Type B pancreatic cell (in vitro differentiated cells): Measurements from ENCODE around the gene PAXIP1. TPM values are rescaled to one million over a fixed set of nuclear protein-coding genes. Genes with fewer than 3 reads are reported as not detected.

Experiments used
- DNase-seq: peaks from one replicate; pipeline ENCODE4 v3.0.0; 2021; ENCODE audit warnings: mixed read lengths; ENCODE audit not compliant: unreplicated experiment; ENCODE audit errors: extremely low spot score
- H3K27ac Mint-ChIP-seq: 2 replicates; pipeline ENCODE4 v1.8.0; 2021; ENCODE audit warnings: mild to moderate bottlenecking, mixed read lengths
- H3K27me3 Mint-ChIP-seq: 2 replicates; pipeline ENCODE4 v1.8.0; 2021; ENCODE audit warnings: mixed read lengths
- H3K36me3 Mint-ChIP-seq: 2 replicates; pipeline ENCODE4 v1.8.0; 2021; ENCODE audit warnings: mixed read lengths
- H3K4me1 Mint-ChIP-seq: one replicate; pipeline ENCODE4 v1.8.0; 2021; ENCODE audit warnings: mixed read lengths; ENCODE audit not compliant: unreplicated experiment
- H3K4me3 Mint-ChIP-seq: 2 replicates; pipeline ENCODE4 v1.8.0; 2021; ENCODE audit warnings: mild to moderate bottlenecking, mixed read lengths
- H3K9me3 Mint-ChIP-seq: 2 replicates; pipeline ENCODE4 v1.8.0; 2021; ENCODE audit warnings: mixed read lengths
- total RNA-seq: library from RNA; stranded (reverse); gene quantifications from 2 replicates; pipeline ENCODE4 v1.2.1, GENCODE V29; 2021; ENCODE audit warnings: low replicate concordance
- TF ChIP-seq, protein P1 (sequence below): fragments of 200-600 bp; sonication (generic); conservative IDR thresholded peaks from 2 replicates; pipeline ENCODE4 v1.5.0; 2021; ENCODE audit warnings: antibody characterized with exemption, mild to moderate bottlenecking

Gene PAXIP1
- total RNA-seq, 1 donor from 2014 or later: 21.1 TPM

GRCh38 chr7:154905615-154906014 is 97.3 kb downstream of the PAXIP1 start:
- Mint-ChIP-seq H3K27me3 (peaks cover 10% of the 10 kb centered on the region), H3K4me1 (no peaks in the 10 kb centered on the region), H3K36me3 (no peaks in the 10 kb centered on the region), H3K9me3 (peaks cover 5% of the 10 kb centered on the region), H3K27ac (no peak overlapping the region), H3K4me3 (no peak overlapping the region)
- DNase-seq: no peak
- TF ChIP-seq, protein P1, sequence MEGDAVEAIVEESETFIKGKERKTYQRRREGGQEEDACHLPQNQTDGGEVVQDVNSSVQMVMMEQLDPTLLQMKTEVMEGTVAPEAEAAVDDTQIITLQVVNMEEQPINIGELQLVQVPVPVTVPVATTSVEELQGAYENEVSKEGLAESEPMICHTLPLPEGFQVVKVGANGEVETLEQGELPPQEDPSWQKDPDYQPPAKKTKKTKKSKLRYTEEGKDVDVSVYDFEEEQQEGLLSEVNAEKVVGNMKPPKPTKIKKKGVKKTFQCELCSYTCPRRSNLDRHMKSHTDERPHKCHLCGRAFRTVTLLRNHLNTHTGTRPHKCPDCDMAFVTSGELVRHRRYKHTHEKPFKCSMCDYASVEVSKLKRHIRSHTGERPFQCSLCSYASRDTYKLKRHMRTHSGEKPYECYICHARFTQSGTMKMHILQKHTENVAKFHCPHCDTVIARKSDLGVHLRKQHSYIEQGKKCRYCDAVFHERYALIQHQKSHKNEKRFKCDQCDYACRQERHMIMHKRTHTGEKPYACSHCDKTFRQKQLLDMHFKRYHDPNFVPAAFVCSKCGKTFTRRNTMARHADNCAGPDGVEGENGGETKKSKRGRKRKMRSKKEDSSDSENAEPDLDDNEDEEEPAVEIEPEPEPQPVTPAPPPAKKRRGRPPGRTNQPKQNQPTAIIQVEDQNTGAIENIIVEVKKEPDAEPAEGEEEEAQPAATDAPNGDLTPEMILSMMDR: no peak

- Mint-ChIP-seq H3K9me3 (peaks cover 5% of the 10 kb centered on the region), H3K4me3 (no peak overlapping the region)
These were observed 97.8 kb downstream of the PAXIP1 start for GRCh38 chr7:154905146-154905545.

DNA sequence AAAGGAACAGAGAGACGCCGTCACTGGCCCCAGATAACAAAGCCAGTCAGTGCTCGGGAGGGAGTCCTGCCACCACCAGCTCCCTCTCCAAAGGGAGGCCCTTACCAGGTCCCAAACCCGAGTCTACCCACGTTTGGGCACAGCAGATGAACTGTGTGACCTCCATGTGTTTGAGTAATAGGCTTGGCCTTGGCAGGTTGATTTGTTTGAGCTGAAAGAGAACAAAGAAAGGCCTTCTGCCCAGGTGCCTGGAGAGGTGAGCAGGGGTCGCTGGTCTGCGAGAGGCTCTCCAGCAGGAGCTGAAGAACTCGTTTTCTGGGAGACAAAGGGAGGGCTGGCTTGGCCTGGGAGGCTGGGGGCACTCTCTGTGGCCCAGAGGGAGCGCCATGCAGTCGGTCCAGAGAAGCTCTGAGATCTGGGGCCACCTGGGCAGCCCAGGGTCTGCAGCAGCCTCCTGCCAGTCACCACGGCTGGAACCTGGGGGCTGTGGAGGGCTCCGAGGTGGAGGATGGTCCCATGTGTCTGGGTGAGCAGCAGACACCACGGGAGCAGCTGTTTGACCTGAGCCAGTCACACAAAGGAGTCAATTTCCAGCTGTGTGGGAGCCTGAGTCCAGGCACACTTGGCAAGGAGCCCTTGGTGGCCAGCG is 99.7 kb downstream of the PAXIP1 start:
- H3K4me3 Mint-ChIP-seq: no peak overlapping the region
- peaks cover 3% of the 10 kb centered on the region for H3K27me3 Mint-ChIP-seq
- no peaks in the 10 kb centered on the region for H3K36me3 Mint-ChIP-seq
- TF ChIP-seq, protein P1: no peak
- H3K4me1 Mint-ChIP-seq: no peaks in the 10 kb centered on the region
- no peak overlapping the region for H3K27ac Mint-ChIP-seq
- peaks cover 2% of the 10 kb centered on the region for H3K9me3 Mint-ChIP-seq
- DNase-seq: no peak

More at GRCh38 chr7:154905146-154905545, 97.8 kb downstream of the PAXIP1 start:
- Mint-ChIP-seq H3K27ac (no peak overlapping the region), H3K4me1 (no peaks in the 10 kb centered on the region), H3K36me3 (no peaks in the 10 kb centered on the region), H3K27me3 (peaks cover 10% of the 10 kb centered on the region)
- TF ChIP-seq, protein P1: no peak
- DNase-seq: no peak

DNA sequence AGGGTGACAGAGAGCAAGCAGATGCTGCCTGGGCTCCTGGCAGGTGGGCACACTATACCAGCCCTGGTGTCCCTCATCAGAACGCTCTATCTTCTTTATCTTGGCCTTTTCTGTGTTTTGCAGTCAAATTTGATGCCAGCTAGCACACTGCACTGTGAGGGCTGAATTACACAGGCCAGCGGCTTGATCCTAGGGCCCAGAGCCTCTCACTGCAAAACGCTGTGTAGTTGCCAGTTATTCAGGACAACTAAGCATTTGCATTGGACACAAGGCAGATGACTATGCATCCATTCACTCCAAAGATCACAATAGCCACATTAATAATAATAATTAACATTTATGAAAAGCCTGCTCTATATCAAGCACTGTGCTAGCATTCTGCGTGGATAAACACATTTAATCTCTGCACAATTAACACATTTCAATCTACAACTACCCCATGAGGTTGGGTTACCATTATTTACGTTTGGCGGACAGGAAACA is 100.3 kb downstream of the PAXIP1 start:
- DNase-seq: no peak
- Mint-ChIP-seq H3K27ac (no peak overlapping the region), H3K4me1 (no peaks in the 10 kb centered on the region), H3K9me3 (no peaks in the 10 kb centered on the region), H3K36me3 (no peaks in the 10 kb centered on the region), H3K27me3 (no peaks in the 10 kb centered on the region), H3K4me3 (no peak overlapping the region)
- TF ChIP-seq, protein P1: no peak

- Mint-ChIP-seq H3K9me3 (no peaks in the 10 kb centered on the region), H3K4me1 (no peaks in the 10 kb centered on the region), H3K27me3 (no peaks in the 10 kb centered on the region), H3K4me3 (no peak overlapping the region), H3K36me3 (no peaks in the 10 kb centered on the region), H3K27ac (no peak overlapping the region)
- DNase-seq: no peak
- TF ChIP-seq, protein P1: no peak
These were observed 103.1 kb downstream of the PAXIP1 start for GRCh38 chr7:154899862-154900261.
